ENCODE results near the gene SH3TC2.

Gene SH3TC2

GRCh38 chr5:149056616-149057165, 6.2 kb downstream of the SH3TC2 start:
- DNase-seq: no peak

- no peak for DNase-seq
Measured at GRCh38 chr5:149054416-149054815, 8.4 kb downstream of the SH3TC2 start.

DNA sequence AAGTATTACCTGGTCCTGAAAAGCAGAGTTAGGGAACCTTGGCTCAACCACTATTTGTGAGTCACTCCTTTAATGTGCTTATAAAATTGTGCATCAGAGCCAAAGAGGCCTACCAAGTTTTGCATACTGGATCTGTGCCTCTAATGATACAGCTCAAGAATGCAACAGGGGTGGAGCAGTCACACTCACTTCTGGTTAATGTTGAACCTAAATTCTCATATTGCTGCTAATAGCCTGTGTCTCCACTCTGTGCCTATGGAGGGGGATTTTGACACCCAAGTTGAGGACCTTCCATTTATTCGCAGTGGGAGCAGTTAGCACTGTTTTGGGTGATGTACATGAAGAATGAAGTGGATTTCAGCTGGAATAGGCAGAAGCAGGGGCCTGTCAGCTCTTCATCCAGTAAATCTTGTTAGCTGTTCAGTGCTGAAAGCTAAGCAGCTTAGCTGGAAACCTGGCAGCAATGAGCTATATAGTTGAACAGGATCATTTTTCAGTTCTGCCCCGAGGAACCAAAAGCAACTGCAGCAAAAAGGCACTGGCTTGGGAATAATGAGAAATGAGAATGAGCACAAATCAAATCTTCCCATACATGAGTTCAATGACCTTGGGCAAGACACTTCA, 9.7 kb downstream of the SH3TC2 start:
- DNase-seq: no peak

- DNase-seq: no peak
Measured at GRCh38 chr5:149049371-149049781, 13.5 kb downstream of the SH3TC2 start.

- no peak for DNase-seq
Measured at GRCh38 chr5:149048811-149049210, 14.1 kb downstream of the SH3TC2 start.

DNA sequence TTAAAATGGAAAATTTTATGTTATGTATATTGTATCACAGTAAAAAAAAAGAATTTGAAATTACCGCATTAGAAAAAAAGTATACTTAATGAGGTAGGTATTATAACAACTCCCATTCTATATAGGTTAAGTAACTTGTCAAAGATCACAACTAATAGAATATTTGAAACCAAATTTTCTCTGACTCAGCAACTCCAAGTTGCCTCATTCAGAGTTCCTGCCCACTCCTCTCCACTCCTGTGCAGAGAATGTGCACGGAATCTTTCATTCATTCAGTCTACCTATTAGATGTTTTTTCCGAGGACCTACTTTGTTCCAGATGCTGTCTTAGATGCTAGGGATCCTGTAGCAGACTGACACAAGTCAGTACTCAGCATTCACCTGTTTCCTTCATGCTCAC, 15.4 kb downstream of the SH3TC2 start:
- no peak for DNase-seq

DNA sequence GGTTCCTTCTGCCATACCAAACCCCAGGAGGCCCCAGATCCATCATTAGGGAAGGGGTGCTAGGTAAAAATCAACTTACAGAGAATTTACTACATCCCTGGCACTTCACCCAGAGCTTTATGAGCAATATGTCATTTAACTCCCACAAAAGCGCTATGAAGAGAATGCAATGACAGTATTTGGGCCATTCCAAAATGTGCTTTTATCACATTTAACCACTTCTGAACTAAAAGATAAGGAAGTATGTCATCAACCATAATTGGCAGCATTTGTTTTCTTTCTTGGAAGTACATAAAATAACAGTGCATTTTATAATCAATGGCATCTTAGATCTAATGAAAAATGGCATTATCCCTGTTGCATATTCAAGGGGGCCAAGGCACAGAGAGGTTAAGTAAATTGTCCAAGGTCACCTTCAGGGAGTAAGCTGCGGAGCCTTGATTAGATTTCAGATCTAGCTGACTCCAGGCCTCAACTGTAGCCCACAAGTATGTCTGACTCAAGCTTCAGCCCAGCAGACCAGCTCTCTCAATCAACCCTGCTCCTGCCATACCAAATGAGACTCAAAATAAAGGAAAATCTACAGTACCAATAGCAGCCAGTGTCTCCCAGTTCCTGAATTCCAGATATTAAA, 16.5 kb downstream of the SH3TC2 start:
- no peak for DNase-seq

GRCh38 chr5:149045089-149045460, 17.8 kb downstream of the SH3TC2 start:
- no peak for DNase-seq

- no peak for DNase-seq
Measured at GRCh38 chr5:149044453-149045088, 18.3 kb downstream of the SH3TC2 start.

GRCh38 chr5:149043641-149044040, 19.2 kb downstream of the SH3TC2 start:
- DNase-seq: no peak

GRCh38 chr5:149042865-149043264, 20.0 kb downstream of the SH3TC2 start:
- DNase-seq: no peak

DNA sequence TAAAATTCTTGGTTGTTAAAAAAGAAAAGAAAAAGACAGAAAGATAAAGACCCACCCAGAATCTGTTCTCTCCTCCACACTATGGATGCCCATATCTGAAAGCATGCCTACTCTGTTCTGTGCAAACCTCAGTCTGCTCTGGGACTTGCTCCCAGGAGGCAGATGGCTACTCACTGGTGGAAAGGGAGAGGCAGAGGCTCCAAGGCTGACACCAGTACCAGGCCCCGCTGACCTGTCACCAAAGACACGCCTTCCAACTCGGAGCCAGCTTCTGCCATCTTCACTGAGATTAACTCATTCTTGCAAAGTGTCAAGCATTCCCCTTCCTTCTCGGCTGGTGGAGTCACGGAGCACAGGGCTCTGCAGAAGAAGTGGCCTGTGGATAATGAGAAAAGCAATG, 21.6 kb downstream of the SH3TC2 start:
- DNase-seq: no peak

- no peak for DNase-seq
Measured at GRCh38 chr5:149040421-149040820, 22.4 kb downstream of the SH3TC2 start.

DNA sequence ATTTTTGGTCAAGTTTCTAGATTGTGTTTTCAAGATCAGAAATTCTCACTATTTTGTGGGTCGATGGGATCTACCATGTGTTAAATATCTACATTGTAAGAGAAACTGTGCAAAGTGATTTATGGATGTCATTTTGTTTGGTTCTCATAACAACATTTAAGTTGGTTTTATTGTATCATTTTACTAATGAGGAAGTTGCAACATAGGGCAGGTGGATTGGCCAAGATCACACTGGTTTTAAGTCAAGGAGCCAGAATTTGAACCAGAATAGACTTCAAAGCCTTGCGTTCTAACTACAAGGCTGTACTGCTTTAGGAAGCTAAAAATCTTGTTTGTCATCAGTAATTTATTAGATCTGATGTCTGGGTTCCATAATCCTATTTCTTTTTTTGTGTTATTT, 23.4 kb downstream of the SH3TC2 start:
- no peak for DNase-seq

- no peak for DNase-seq
Measured at GRCh38 chr5:149038336-149039080, 24.4 kb downstream of the SH3TC2 start.

- no peak for DNase-seq
Measured at GRCh38 chr5:149037817-149038216, 25.0 kb downstream of the SH3TC2 start.

DNA sequence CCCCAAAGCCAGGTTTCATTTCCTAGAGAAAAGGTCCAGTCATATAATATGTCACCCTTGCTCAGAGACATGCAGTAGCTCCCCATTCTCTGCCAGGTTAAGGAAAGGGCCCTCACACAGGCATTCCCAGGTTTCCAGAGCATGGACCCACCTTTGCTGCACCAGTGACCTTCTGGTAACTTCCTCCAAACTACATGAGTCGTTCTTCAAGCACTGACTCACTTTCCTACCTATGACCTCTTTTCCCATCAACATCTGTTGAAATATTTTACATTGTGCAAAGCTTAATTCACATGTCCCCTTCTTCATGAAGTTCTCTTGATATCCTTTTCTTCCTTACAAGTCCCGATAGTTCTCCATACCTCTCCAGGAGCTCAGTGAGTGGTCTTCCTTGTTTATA, 25.9 kb downstream of the SH3TC2 start:
- no peak for DNase-seq

GRCh38 chr5:149036168-149036567, 26.7 kb downstream of the SH3TC2 start:
- DNase-seq: no peak

DNA sequence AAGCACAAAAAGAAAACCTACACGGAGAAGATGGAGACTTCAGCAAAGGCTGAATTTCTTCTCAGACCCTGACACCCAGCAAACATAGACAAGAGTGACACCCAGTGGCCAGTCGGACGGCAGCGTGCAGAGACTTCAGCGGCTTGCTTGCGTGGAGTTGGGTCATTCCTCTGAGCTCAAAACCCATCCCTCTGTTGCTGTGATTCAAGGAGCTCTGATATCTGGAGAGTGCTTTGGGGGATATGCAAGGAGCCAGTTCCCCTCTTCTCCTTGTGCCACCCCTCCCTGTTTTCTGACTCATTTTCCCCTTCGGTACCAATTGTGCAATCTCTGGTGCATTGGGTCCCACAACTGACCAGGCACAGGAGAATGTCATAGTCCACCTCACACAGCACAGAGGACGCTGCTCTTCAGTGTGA, 27.5 kb downstream of the SH3TC2 start:
- peak; percentile 56 for DNase-seq

DNA sequence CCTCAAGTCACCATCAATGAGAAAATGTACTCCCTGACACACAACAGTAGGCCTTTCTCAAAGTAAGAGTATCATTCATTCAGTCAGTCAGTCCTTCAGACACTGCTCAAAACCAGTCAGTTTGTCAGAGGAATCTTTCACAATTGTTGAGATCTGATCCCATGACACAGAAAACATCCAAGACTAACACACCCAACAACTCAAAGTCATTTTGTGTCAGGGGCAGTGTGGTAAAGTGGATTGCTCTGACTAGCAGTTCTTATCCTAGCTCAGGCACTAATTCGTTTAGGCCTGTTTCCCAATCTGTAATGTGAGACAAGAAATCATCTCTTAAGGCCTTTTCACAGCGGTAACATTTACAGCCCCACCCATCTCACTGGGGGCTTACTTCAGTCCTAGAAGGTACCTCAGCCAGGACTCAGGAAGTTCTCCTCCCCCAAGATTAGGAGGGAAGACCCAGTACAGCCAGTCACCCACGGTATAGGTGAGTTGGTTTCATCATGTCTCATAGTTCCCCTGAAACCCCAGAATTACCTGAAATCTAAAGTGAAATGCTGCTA, 31.9 kb downstream of the SH3TC2 start:
- no peak for DNase-seq

DNA sequence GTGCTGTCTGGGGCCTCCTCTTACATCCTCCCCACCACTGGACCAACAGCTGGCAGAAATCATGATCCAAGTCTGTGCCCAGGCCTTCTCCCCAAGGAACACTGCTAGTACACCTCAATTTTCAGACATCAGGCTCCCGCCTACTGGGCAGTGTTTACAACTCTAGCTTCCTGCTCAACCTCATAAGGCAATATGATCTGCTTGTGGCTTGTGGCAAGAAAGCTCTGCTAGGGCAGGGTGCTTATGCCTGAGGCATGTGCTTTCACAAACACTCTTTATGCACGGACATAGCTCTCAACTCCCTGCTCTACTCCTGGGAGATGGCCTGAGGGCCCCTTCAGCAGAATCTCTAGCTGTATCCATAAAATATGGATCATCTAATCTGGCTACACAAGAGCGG, 32.5 kb downstream of the SH3TC2 start:
- DNase-seq: no peak

GRCh38 chr5:149028984-149029383, 33.9 kb downstream of the SH3TC2 start:
- no peak for DNase-seq

- DNase-seq: no peak
Measured at GRCh38 chr5:149028161-149028560, 34.7 kb downstream of the SH3TC2 start.
